Neural cell (in vitro differentiated cells): Measurements from ENCODE around the gene FAM118B. TPM values are rescaled to one million over a fixed set of nuclear protein-coding genes. Genes with fewer than 3 reads are reported as not detected.

Experiments
- H2AFZ ChIP-seq: fragments of 200-600, 300-800 bp; sonication (generic), shearing (Covaris generic); 2 replicates; pipeline ENCODE4 v1.6.0; 2014; ENCODE audit warnings: low read depth, mild to moderate bottlenecking, antibody characterized with exemption, low read length, moderate library complexity
- H3F3A ChIP-seq: fragments of 200-600 bp; shearing (Covaris generic); 2 replicates; pipeline ENCODE4 v1.6.1; 2016; ENCODE audit warnings: mild to moderate bottlenecking, moderate library complexity, mixed read lengths, antibody characterized with exemption, low read length; ENCODE audit not compliant: insufficient read depth, poor library complexity, severe bottlenecking
- H3K27ac ChIP-seq: fragments of 200-600, 300-800 bp; sonication (generic), shearing (Covaris generic); 2 replicates; pipeline ENCODE4 v1.5.1; 2014; ENCODE audit warnings: mild to moderate bottlenecking, low read length, moderate library complexity
- H3K27me3 ChIP-seq: fragments of 300-800, 200-600 bp; sonication (generic), shearing (Covaris generic); 2 replicates; pipeline ENCODE4 v1.6.0; 2014; ENCODE audit warnings: mild to moderate bottlenecking, low read depth, low read length, moderate library complexity; ENCODE audit not compliant: insufficient read depth
- H3K36me3 ChIP-seq: fragments of 300-800, 200-600 bp; sonication (generic), shearing (Covaris generic); 2 replicates; pipeline ENCODE4 v1.5.1; 2014; ENCODE audit warnings: mild to moderate bottlenecking, antibody characterized with exemption, low read length, moderate library complexity; ENCODE audit not compliant: insufficient read depth
- H3K4me2 ChIP-seq: fragments of 300-800, 200-600 bp; sonication (generic), shearing (Covaris generic); 2 replicates; pipeline ENCODE4 v1.6.0; 2014; ENCODE audit warnings: mild to moderate bottlenecking, low read length
- H3K4me3 ChIP-seq: fragments of 300-800, 200-600 bp; sonication (generic), shearing (Covaris generic); 2 replicates; pipeline ENCODE4 v1.5.1; 2014; ENCODE audit warnings: mild to moderate bottlenecking, low read length, moderate library complexity
- H3K79me2 ChIP-seq: fragments of 200-600 bp; shearing (Covaris generic); replicated peaks from 2 replicates; pipeline ENCODE4 v1.6.0; 2014; ENCODE audit warnings: mild to moderate bottlenecking, low read length, moderate library complexity; ENCODE audit not compliant: insufficient read depth
- H3K9ac ChIP-seq: fragments of 300-800, 200-600 bp; sonication (generic), shearing (Covaris generic); 2 replicates; pipeline ENCODE4 v1.6.1; 2016; ENCODE audit warnings: mild to moderate bottlenecking, low read length, mixed read lengths
- H3K9me2 ChIP-seq: fragments of 200-600 bp; shearing (Covaris generic); 2 replicates; pipeline ENCODE4 v1.6.1; 2016; ENCODE audit warnings: mild to moderate bottlenecking, low read length, mixed read lengths; ENCODE audit not compliant: insufficient read depth
- H3K9me3 ChIP-seq: fragments of 200-600, 300-800 bp; sonication (generic), shearing (Covaris generic); 2 replicates; pipeline ENCODE4 v1.6.1; 2016; ENCODE audit warnings: mild to moderate bottlenecking, mixed run types, low read length, moderate library complexity, mixed read lengths
- H4K20me1 ChIP-seq: fragments of 200-600 bp; shearing (Covaris generic); 2 replicates; pipeline ENCODE4 v1.6.1; 2016; ENCODE audit warnings: mild to moderate bottlenecking, mixed run types; ENCODE audit not compliant: insufficient read depth
- CTCF ChIP-seq: fragments of 450-650 bp; IDR thresholded peaks from 2 replicates; pipeline ENCODE4 v1.5.1; 2014; ENCODE audit warnings: antibody characterized with exemption, mild to moderate bottlenecking, moderate library complexity; ENCODE audit not compliant: poor library complexity, severe bottlenecking
- EP300 ChIP-seq: fragments of 450-650 bp; conservative IDR thresholded peaks from 2 replicates; pipeline ENCODE4 v1.6.1; 2014; ENCODE audit warnings: antibody characterized with exemption, mild to moderate bottlenecking, moderate library complexity; ENCODE audit not compliant: poor library complexity, severe bottlenecking
- EZH2 ChIP-seq: fragments of 200-600, 300-800 bp; shearing (Covaris generic), sonication (generic); IDR thresholded peaks from 2 replicates; pipeline ENCODE4 v1.6.1; 2014; ENCODE audit warnings: antibody characterized with exemption, low read length, borderline replicate concordance, mild to moderate bottlenecking; ENCODE audit not compliant: insufficient read depth, poor library complexity, severe bottlenecking
- MXI1 ChIP-seq: fragments of 450-650 bp; conservative IDR thresholded peaks from 2 replicates; pipeline ENCODE4 v1.6.1; 2014; ENCODE audit warnings: antibody characterized with exemption, mild to moderate bottlenecking; ENCODE audit not compliant: poor library complexity, severe bottlenecking
- POLR2AphosphoS5 ChIP-seq: IDR thresholded peaks from 2 replicates; pipeline ENCODE4 v1.6.1; 2012
- RAD21 ChIP-seq: fragments of 450-650 bp; conservative IDR thresholded peaks from 2 replicates; pipeline ENCODE4 v1.6.1; 2014; ENCODE audit warnings: antibody characterized with exemption, mild to moderate bottlenecking, moderate library complexity
- REST ChIP-seq: IDR thresholded peaks from 2 replicates; pipeline ENCODE4 v1.6.1; 2012; ENCODE audit warnings: borderline replicate concordance
- SMC3 ChIP-seq: fragments of 450-650 bp; conservative IDR thresholded peaks from 2 replicates; pipeline ENCODE4 v1.6.1; 2014; ENCODE audit warnings: antibody characterized with exemption, mild to moderate bottlenecking, moderate library complexity; ENCODE audit not compliant: poor library complexity
- TAF1 ChIP-seq: IDR thresholded peaks from 2 replicates; pipeline ENCODE4 v1.6.1; 2012; ENCODE audit warnings: low read depth
- polyA plus RNA-seq: library from polyadenylated mRNA; depleted of rRNA; stranded (reverse); fragments of >200 nt; gene quantifications from 2 replicates; pipeline ENCODE4 v1.2.3, GENCODE V29; 2014

The FAM118B gene
- polyA plus RNA-seq, 1 donor from 2014 or later, result 54.1 TPM

GRCh38 chr11:126175393-126175792, 36.2 kb upstream of the FAM118B start:
- no peaks in the 10 kb centered on the region for H3K9me2 ChIP-seq
- no peak overlapping the region for H3K4me2 ChIP-seq
- no peaks in the 10 kb centered on the region for H3K9me3 ChIP-seq
- no peaks in the 10 kb centered on the region for H4K20me1 ChIP-seq
- no peak overlapping the region for H3K9ac ChIP-seq
- no peak overlapping the region for H3K27ac ChIP-seq
- no peaks in the 10 kb centered on the region for H3K36me3 ChIP-seq
- H2AFZ ChIP-seq, result no peak overlapping the region
- no peak overlapping the region for H3K4me3 ChIP-seq
- H3K27me3 ChIP-seq, result no peaks in the 10 kb centered on the region
- H3K79me2 ChIP-seq, result no peaks in the 10 kb centered on the region
- no peaks in the 10 kb centered on the region for H3F3A ChIP-seq
- TF ChIP-seq RAD21, result no peak
- TF ChIP-seq TAF1, result no peak
- TF ChIP-seq EP300, result no peak
- TF ChIP-seq CTCF, result no peak
- TF ChIP-seq MXI1, result no peak
- no peak for TF ChIP-seq EZH2
- TF ChIP-seq REST, result no peak
- TF ChIP-seq POLR2AphosphoS5, result no peak
- no peak for TF ChIP-seq SMC3

- Histone ChIP-seq H3F3A (no peaks in the 10 kb centered on the region), H3K36me3 (no peaks in the 10 kb centered on the region), H3K27me3 (no peaks in the 10 kb centered on the region), H3K9me2 (no peaks in the 10 kb centered on the region), H3K4me2 (no peak overlapping the region), H3K79me2 (no peaks in the 10 kb centered on the region), H4K20me1 (no peaks in the 10 kb centered on the region), H3K9ac (no peak overlapping the region), H3K27ac (no peak overlapping the region), H3K9me3 (no peaks in the 10 kb centered on the region), H2AFZ (no peak overlapping the region), H3K4me3 (no peak overlapping the region)
- no peak for TF ChIP-seq REST
- no peak for TF ChIP-seq CTCF
- no peak for TF ChIP-seq TAF1
- TF ChIP-seq EP300, result no peak
- TF ChIP-seq POLR2AphosphoS5, result no peak
- TF ChIP-seq SMC3, result no peak
- TF ChIP-seq EZH2, result no peak
- no peak for TF ChIP-seq RAD21
Measured at GRCh38 chr11:126176853-126177470, 34.6 kb upstream of the FAM118B start.
